GM12873 (cell line): ENCODE results near the gene POLG.

ENCODE experiments used
- CTCF ChIP-seq: IDR thresholded peaks from 2 replicates; pipeline ENCODE4 v1.5.1; 2012; ENCODE audit warnings: low read depth, mild to moderate bottlenecking, moderate library complexity, low read length, control low read depth; ENCODE audit not compliant: insufficient read depth; ENCODE audit errors: missing control alignments

Gene POLG

GRCh38 chr15:89378296-89379151, 43.9 kb upstream of the POLG start:
- TF ChIP-seq CTCF, result no peak

GRCh38 chr15:89377842-89378295, 43.2 kb upstream of the POLG start:
- TF ChIP-seq CTCF, result no peak

- TF ChIP-seq CTCF, result no peak
Observed at GRCh38 chr15:89377024-89377841, 42.6 kb upstream of the POLG start.

GRCh38 chr15:89376388-89376787, 41.8 kb upstream of the POLG start:
- TF ChIP-seq CTCF, result no peak

- no peak for TF ChIP-seq CTCF
Observed at GRCh38 chr15:89375093-89376005, 40.7 kb upstream of the POLG start.

GRCh38 chr15:89374086-89374981, 39.7 kb upstream of the POLG start:
- no peak for TF ChIP-seq CTCF
